T1000 (cell line): Measurements from ENCODE around the gene JAM2.
A peak's percentile ranks its signal among the peaks of the same experiment; 100 is the strongest.

Experiments
- DNase-seq: peaks from one replicate; lab custom pipeline; 2025; ENCODE audit warnings: mixed read lengths; lab: John Stamatoyannopoulos, UW

The JAM2 gene

DNA sequence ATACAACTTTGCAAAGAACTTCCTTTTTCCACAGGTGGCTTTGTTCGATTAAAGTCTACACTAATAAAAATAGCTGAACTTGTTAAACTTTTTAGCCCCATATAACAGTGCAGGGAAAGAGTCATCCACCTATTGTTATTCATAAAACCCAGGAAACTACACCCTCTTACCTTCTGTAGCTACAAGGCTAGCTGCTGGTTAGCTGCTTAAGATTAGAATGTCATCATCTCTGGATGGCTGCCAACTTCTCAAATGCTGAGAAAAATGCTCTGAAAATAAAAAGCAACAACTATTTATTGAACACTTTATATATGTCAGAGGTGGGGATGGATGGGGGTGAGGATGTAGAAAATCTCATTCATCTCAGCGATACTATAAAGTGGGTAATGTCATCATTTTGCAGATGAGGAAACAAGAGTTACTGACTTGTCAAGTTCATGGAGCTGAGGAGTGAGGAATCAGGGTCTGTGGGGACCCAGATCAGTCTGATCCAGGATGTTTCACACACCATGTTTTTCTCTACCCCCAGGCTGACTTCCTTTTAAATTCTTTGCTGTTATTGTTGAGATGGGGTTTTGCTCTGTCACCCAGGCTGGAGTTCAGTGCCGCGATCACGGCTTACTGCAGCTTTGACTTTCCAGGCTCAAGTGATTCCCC, 78.6 kb downstream of the JAM2 start:
- no peak for DNase-seq

- no peak for DNase-seq
These were observed 82.9 kb downstream of the JAM2 start for GRCh38 chr21:25721987-25722386.

DNA sequence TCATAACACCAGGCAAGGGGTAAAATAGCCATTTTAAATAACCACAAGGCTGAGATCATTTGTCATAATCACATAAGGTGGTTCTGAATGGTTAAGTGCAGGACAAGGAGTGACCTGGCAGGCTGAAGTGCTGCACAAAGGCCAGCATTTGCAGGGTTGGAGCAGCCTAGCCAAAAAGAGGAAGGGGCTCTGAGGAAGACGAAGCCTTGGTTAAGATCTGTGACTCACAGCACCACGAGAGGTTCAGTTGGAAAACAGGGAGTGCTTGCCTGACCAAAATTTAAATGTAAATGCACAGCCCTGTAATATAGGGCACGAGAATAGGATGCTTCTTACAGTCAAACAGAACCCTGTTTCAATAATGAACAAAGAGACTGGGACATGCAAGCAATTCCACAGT, 83.6 kb downstream of the JAM2 start:
- no peak for DNase-seq

DNA sequence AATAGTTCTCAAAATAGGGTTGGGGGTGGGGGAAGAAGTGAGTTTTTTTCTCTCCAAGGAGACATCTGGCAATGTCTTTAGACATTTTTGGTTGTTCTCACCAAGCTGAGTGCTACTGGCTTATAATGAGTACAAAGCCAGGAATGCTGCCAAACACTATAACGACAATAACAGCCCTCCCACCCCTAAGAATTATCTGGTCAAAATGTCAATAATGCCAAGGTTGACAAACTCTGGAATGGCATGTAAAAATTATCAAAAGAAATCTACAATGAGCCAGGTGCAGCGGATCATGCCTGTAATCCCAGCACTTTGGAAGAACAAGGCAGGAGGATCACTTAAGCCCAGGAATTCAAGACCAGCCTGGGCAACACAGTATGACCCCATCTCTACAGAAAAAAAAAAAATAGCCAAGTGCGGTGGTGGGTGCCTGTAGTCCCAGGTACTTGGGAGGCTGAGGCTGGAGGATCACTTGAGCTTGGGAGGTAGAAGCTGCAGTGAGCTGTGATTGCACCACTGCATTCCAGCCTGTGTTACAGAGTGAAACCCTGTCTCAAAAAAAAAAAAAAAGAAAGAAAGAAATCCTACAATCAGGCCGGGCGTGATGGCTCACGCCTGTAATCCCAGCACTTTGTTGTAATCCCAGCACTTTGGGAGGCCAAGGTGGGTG, 93.2 kb downstream of the JAM2 start:
- no peak for DNase-seq

- DNase-seq = no peak
These were observed 95.0 kb downstream of the JAM2 start for GRCh38 chr21:25733859-25734653.

DNA sequence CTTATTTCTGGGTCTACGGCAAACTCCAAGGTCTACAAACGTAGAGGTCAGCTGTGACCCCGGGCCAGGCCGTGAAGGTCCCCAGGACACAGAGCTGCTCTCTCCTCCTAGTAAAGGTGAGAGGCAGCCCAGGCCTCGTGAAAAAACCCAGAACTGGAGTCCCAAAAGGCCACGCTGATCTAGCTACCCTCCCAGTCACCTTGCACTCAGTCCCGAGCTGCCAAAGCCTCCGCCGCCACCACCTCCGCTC, 95.5 kb downstream of the JAM2 start:
- DNase-seq = no peak

DNA sequence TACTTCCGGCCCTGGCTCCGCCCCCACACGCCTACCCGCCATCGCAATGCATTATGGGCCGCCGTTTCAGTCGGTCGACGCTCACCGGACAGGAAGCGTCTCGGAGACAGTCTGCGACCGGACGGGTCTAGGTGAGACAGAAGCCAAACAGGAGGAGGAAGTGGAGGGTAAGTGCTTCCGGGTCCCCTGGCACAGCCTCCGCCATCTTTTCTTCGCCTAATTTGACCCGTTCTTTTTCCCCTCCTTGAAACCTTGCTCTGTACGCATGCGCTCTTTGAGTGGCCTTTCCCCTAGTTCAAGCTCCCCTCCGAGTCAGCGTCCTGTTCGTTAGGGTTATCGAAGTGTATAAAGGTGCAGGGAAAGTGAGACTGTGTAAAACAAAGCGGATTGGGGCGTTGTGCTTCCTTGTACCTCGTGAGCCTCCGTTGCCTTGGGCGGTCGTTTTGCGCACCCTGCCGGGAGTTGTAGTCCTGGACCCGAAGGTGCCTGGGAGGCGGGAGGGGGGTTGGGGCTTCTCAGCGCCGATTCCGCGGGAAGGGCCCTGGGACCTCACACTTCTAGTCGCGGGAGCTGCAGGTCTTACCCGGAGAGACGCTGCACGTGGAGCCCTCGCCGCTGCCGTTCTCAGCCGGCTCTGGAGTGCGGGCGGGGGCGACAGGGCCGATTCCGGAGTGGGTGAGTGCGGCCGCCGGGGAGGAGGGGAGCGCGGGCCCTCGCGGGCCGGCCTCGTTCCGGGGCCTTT, 96.0 kb downstream of the JAM2 start, which contains the start of the genes ATP5PF and GABPA:
ATP5PF (minus strand) TSS at position 1 of the 742 bp plus-strand sequence. CDS start 5,110 bp downstream, outside the sequence.
GABPA (plus strand) TSS at position 69 of the 742 bp plus-strand sequence. CDS start 6,627 bp downstream, outside the sequence.
- DNase-seq = peak; percentile 96

DNA sequence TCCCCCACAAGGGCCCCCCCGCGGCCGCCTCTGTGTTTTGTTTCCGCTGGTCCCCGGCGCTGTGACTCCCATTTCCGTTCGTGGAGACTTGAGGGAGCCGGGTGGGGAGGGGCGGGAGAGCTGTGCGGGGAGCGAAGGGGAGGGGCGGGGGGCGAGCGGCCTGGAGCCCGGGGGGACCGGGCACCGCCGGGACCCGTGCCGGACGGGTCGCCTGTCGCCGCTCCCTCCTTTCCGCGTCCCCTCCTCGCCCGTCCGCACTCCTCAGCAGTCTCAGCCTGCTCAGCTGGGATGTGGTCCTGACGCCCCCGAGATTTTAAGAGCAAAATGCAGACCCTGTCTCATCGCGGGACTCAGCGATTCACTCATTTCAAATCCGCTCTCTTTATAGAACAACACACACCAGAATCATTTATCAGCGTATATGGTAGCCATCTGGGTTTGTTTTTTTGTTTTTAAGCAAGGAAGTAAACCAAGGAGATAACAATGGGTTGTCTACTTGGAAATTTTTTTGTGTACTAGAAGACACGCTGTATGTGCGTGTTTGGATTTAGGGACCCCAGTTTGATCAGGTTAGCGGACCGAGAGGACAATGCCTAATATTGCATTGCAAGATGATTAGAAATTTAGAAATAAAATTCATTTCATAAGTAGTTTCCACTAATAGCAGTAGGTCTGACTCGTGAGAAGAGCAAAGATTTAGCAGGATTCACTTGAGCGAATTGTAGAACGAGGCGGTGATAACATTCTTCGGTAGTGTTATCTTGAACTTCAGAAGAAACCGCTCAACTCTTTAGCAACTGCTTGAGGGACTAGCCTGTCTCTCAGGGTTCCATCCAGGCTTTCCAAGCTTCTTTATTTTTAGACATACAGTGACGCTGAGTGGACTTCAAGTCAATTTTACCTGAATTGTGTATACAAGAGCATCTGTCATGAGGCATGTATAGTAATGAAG, 96.9 kb downstream of the JAM2 start:
- peak; percentile 61 for DNase-seq

DNA sequence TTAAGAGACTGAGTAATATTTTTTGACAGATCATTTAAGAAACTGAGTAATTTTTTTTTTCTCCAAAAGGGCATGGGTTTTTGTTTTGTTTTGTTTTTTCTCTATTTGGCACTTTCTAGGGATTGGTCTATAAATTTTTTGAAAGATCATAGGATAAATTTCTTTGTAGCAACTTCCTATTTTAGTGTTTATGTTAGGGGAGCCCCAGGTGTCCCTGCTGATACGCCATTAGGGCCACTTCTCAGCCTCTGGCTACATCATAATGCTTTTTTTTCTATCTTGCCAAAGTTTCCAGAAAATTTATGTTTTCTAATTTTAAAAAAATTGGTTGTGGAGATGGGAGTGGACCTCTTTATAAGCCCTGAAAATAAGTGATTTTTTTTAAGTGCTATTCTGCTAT, 98.4 kb downstream of the JAM2 start:
- DNase-seq = no peak

DNA sequence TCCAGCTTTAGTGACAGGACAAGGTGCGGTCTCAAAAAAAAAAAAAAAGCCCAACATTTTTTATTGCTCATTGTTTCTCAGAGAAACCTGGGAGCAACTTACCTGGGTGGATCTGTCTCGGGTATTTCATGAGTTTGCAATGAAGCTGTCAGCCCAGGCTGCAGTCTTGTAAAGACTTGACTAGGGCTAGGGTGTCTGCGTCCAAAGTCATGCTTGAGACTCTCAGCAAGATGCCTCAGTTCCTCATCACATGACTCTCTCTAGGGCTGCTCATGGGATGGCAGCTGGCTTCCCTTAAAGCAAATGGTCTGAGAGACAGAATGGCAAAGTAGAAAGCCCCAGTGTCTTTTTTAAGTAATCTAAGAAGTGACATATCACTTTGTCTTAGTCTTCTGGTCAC, 103.8 kb downstream of the JAM2 start:
- no peak for DNase-seq

- DNase-seq = no peak
These were observed 105.8 kb downstream of the JAM2 start for GRCh38 chr21:25744854-25745253.

DNA sequence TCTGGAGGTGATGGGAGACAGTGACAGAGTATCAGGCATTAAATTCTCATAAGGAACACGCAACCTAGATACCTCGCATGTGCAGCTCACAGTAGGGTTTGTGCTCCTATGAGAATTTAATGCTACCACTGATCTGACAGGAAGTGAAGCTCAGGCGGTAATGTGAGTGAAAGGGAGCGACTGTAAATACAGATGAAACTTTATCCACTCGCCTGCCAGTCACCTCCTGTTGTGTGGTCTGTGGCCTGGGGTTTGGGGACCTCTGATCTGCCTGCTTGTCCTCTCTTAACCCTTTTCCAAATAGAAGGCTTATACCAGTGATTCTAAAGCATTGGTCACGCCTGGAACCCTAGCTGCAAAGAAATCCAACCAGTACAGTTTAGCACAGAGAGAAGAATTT, 111.0 kb downstream of the JAM2 start:
- DNase-seq = no peak

DNA sequence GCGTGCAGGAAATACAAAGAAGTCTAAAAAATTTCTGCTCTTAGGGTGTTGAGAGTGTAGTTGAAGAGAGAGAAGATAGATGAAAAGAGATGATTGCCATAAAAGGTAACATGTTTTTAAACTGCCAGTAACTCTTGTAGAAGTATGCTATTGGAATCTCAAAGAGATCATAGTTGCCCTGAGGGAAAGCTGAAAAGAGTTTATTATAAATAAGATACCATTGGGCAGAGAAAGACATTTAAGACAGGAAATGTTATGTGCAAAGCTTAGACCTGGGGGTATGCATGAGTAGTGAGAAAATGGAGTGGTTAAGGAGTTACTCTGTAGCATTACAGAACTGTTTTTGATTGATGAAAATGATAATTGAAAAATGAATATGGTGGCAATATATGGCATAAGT, 113.4 kb downstream of the JAM2 start:
- no peak for DNase-seq

DNA sequence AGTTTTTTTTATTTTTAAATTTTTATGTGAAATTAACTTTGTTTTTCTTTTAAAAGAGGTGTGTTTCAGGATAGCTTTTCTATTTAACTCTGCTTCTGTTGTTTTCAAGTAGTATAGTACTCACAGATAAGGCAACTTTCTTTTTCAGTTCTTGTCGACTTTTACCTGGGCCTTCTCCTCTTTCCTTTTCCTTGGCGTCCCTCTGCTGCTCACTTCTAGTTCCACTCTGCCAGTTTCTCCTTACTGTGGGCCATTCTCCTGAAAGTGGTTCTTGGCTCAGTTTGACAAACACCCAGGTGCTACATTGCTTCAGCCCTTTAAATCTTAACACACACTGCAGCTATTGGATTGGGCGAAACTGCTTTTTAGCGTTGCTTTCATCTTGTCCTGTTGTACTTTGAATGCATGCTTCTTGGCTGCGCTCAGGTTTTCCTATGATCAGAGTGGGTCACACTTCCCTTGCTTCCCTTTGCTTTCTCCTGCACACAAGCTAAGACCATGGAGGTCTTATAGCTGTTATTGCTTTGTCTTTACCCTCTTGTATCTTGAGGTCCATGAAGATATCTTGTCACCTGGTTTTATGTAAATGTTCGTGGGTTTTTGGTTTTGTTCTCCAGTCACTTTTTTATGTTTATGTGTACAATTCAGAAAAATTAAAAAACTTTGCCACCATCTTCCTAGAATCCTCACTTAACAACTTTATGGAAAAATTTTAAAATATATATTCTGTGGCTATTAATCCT, 117.3 kb downstream of the JAM2 start:
- no peak for DNase-seq

DNA sequence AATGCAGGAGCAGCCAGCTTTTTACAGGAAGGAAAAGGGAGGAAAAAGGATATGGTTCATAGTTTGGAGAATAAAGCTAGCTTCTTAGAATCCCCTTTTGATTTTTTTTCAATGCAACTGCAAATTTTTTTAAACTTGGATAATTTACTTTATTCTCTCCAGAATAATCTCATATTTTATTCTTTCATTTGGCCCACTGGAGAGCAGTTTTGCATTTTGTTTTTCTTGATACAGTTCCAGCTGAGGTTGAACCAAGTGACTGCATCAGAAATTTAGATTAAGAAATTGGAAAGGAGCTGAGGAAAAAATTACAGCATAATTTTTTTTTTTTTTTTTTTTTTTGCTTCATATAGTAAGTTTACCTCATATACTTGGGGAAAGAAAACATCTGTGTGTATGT, 118.5 kb downstream of the JAM2 start:
- DNase-seq = no peak

DNA sequence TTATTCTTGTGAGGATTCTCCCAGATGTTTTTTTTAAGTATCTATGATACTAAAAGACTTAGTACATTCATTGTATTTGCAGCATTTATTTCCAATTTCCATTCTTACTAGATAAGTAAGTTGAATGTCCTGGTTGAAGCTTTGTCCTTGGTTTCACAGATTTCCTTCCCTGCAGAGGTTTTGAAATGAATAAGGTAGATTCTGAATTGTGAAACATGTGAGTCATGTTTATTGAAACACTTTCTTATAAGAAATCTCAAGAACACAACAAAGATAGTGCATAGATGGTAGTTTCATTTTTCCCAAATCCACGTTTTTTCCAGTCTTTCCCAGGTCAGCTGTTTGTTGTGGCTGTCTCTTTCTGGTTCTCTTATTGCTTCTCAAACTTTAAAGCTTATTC, 120.5 kb downstream of the JAM2 start:
- no peak for DNase-seq

DNA sequence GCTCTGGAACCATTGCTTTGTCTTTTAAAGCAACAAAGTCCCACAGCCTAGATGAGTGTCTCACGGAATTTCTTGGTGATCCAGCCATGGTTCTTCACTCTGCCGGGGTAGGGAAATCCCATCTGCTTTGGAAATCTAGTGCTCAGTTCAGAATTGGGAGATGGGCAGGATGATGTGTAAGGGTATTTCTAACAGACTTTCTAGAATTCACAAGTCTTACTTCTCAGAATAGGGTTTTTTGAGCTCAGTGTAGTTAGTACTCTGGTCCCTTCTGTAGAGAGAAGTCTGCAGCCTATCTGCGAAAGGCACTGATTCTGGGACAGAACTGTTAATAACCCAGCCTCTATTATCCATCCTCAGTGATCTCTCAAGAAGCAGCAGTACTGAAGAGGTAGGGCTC, 121.0 kb downstream of the JAM2 start:
- no peak for DNase-seq

GRCh38 chr21:25760677-25761076, 121.6 kb downstream of the JAM2 start:
- no peak for DNase-seq

DNA sequence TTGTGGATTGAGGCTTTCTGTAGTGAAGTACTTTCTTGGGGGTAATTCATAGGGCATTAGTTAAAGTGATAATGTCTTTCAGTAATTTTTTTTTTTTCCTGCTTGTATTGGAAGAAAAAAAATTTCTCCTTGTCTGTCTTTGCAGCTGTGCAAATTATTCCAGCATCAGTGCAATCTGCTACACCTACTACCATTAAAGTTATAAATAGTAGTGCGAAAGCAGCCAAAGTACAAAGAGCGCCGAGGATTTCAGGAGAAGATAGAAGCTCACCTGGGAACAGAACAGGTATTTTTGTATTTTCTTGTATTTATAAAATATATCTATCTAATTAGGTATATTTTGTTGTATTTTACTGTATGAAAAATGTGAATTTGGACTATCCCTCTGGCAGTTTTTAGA, 125.0 kb downstream of the JAM2 start:
- no peak for DNase-seq
